Mucosa of stomach (tissue), 1 donor: ENCODE measurements around the gene TMEM260.

ENCODE experiments used
- H3K27me3 ChIP-seq: one replicate; pipeline ENCODE4 v1.7.0; 2013; ENCODE audit warnings: mild to moderate bottlenecking, low read length; ENCODE audit not compliant: control insufficient read depth, insufficient read depth
- H3K36me3 ChIP-seq: one replicate; pipeline ENCODE4 v1.7.0; 2013; ENCODE audit warnings: low read length; ENCODE audit not compliant: control insufficient read depth, insufficient read depth
- H3K4me1 ChIP-seq: one replicate; pipeline ENCODE4 v1.7.0; 2013; ENCODE audit warnings: mild to moderate bottlenecking, low read length; ENCODE audit not compliant: control insufficient read depth, insufficient read depth
- H3K4me3 ChIP-seq: one replicate; pipeline ENCODE4 v1.7.0; 2013; ENCODE audit warnings: low read length
- H3K9ac ChIP-seq: one replicate; pipeline ENCODE4 v1.7.0; 2013; ENCODE audit warnings: mild to moderate bottlenecking, low read length, moderate library complexity
- H3K9me3 ChIP-seq: one replicate; pipeline ENCODE4 v1.7.0; 2013; ENCODE audit warnings: mild to moderate bottlenecking, low read length, moderate library complexity; ENCODE audit not compliant: control insufficient read depth
- donor health status: Pancreatic carcinoma.

TMEM260 gene

GRCh38 chr14:56579345-56580220 lies at the start of gene TMEM260:
Gene TMEM260 (plus strand): TSS chr14:56579798. CDS start chr14:56579915, 117 bp downstream.
- Histone ChIP-seq H3K9ac (peak within 1 kb of the TSS; percentile 97), H3K9me3 (no peaks in the 10 kb centered on the region), H3K36me3 (no peaks in the 10 kb centered on the region), H3K4me1 (peaks cover 13% of the 10 kb centered on the region), H3K27me3 (no peaks in the 10 kb centered on the region), H3K4me3 (peak within 1 kb of the TSS; percentile 47)

- no peaks in the 10 kb centered on the region for H3K4me1 ChIP-seq
Measured at GRCh38 chr14:56532546-56532945, 47.1 kb upstream of the TMEM260 start.

GRCh38 chr14:56534656-56535055 lies 44.9 kb upstream of the TMEM260 start:
- Histone ChIP-seq H3K9ac (no peak overlapping the region), H3K4me1 (no peaks in the 10 kb centered on the region), H3K27me3 (peaks cover 4% of the 10 kb centered on the region), H3K9me3 (no peaks in the 10 kb centered on the region), H3K36me3 (no peaks in the 10 kb centered on the region), H3K4me3 (no peak overlapping the region)

More at GRCh38 chr14:56532546-56532945, 47.1 kb upstream of the TMEM260 start:
- Histone ChIP-seq H3K4me3 (no peak overlapping the region), H3K9me3 (no peaks in the 10 kb centered on the region), H3K9ac (no peak overlapping the region), H3K27me3 (peaks cover 6% of the 10 kb centered on the region), H3K36me3 (no peaks in the 10 kb centered on the region)

DNA sequence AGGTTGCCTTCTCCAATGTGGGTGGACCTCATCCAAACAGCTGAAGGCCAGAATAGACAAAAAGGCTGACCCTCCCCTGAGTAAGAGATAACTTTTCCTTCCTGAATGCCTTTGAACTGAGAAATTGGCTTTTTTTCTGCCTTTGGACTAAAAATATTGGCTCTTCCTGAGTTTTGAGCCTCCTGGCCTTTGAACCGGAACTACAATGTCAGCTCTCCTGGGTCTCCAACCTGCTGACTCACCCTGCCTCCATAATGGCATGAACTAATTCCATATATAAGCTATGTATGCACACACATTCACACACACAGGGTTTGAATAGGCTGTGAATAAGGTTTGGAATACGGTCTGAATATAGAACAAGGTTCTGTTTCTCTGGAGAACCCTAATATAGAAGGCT lies 39.7 kb upstream of the TMEM260 start:
- H3K4me1 ChIP-seq = no peaks in the 10 kb centered on the region
- no peaks in the 10 kb centered on the region for H3K27me3 ChIP-seq
- no peaks in the 10 kb centered on the region for H3K36me3 ChIP-seq
- no peaks in the 10 kb centered on the region for H3K9me3 ChIP-seq
- H3K9ac ChIP-seq = no peak overlapping the region
- H3K4me3 ChIP-seq = no peak overlapping the region

DNA sequence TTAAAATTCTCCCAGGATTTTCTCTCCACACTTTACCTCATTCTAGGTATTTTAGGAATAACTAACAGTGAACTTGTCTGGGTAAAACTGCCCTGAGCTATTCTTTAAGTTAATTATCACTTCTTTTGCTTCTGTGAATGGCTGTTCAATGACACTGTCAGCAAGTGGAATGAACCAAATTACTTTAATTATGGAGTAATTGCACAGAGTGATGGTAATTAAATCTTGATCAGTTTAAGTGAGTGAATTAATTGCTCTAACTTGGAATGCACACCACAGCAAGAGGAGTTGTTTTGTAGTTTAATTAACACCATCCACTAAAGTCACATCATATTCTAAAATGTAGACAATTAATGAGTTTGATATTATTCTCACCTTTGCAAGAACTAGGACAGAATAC lies 36.2 kb upstream of the TMEM260 start:
- Histone ChIP-seq H3K9ac (no peak overlapping the region), H3K27me3 (no peaks in the 10 kb centered on the region), H3K36me3 (no peaks in the 10 kb centered on the region), H3K4me3 (no peak overlapping the region), H3K4me1 (no peaks in the 10 kb centered on the region), H3K9me3 (no peaks in the 10 kb centered on the region)

DNA sequence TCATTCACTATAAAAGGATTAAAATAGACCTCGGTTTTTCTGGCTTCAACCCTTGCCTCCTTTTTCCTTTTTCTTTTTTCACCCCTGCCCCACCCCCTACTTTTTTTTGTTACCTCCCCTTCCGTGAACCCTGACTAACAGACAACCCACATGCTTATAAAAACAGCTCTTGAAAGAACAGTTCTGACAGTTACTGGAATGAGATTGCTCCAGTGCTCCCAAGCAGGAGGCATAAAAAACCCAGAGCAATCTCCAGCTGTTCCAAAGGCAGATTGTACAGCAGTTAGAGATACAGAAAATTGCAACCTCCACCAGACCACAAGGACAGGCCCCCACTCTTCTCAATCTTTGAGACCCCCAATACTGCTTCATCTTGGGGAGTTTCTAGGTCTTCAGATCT lies 29.9 kb upstream of the TMEM260 start:
- Histone ChIP-seq H3K4me3 (no peak overlapping the region), H3K9ac (no peak overlapping the region), H3K27me3 (peaks cover 4% of the 10 kb centered on the region), H3K4me1 (no peaks in the 10 kb centered on the region), H3K9me3 (no peaks in the 10 kb centered on the region), H3K36me3 (no peaks in the 10 kb centered on the region)

GRCh38 chr14:56552615-56553014 lies 27.0 kb upstream of the TMEM260 start:
- no peak overlapping the region for H3K4me3 ChIP-seq
- no peaks in the 10 kb centered on the region for H3K36me3 ChIP-seq
- H3K9me3 ChIP-seq = no peaks in the 10 kb centered on the region
- no peaks in the 10 kb centered on the region for H3K4me1 ChIP-seq
- H3K27me3 ChIP-seq = peaks cover 9% of the 10 kb centered on the region
- H3K9ac ChIP-seq = no peak overlapping the region

DNA sequence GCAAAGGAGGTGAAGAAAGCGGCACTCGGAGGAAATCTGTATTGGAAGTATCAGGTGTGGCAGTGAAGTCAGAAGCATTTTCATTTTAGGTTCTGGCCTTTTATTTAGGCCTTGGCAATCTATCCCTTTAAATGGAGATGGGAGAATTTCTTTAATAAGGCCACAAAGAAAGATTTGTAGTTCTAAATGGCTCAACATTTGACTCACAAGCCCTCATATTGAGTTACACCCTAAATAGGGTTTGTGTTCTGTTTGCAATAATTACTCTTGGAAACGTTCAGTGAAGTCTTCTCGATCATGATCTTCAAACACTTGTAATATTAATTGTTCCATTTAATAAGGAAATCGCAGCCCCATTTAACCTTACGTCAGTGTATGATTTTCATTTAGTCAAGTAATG lies 25.3 kb upstream of the TMEM260 start:
- peaks cover 11% of the 10 kb centered on the region for H3K27me3 ChIP-seq

DNA sequence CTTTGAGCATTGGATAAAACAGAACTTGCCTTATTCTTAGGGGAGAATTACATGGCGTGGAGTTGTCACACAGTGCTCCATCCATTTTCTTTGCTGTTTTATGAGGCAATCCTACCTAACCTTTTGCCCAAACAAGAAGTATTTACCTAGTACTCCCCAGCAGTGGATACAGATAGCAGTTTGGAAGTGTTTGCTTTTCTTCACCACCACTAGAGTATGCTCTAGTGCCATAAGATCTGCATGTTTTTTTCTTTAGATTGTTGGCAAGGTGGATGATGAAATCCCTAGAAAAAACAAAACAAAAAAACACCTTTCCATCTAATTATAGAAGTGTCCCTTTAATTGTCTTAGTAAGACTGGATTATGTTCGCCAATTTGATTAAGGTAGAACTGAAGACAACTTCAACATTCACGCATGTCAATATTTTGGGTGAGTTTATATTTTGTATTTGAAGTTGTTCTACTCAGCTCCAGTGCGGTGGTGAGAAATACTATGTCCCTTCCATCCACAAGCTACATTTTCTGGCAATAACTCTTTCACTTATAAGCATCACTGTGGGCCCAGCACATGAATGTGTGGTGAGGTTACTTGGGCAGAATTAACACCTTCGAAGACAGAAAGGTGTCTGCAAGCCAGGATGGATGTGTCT lies 23.6 kb upstream of the TMEM260 start:
- Histone ChIP-seq H3K36me3 (no peaks in the 10 kb centered on the region), H3K9ac (no peak overlapping the region), H3K27me3 (peaks cover 11% of the 10 kb centered on the region), H3K4me1 (no peaks in the 10 kb centered on the region), H3K4me3 (no peak overlapping the region), H3K9me3 (no peaks in the 10 kb centered on the region)

More for the DNA sequence above, 25.3 kb upstream of the TMEM260 start:
- Histone ChIP-seq H3K9me3 (no peaks in the 10 kb centered on the region), H3K9ac (no peak overlapping the region), H3K4me1 (no peaks in the 10 kb centered on the region), H3K4me3 (no peak overlapping the region), H3K36me3 (no peaks in the 10 kb centered on the region)

- H3K9me3 ChIP-seq = no peaks in the 10 kb centered on the region
- peaks cover 7% of the 10 kb centered on the region for H3K27me3 ChIP-seq
- no peak overlapping the region for H3K4me3 ChIP-seq
- H3K36me3 ChIP-seq = no peaks in the 10 kb centered on the region
- no peak overlapping the region for H3K9ac ChIP-seq
- H3K4me1 ChIP-seq = no peaks in the 10 kb centered on the region
Measured at GRCh38 chr14:56559182-56559581, 20.4 kb upstream of the TMEM260 start.

GRCh38 chr14:56561606-56562005 lies 18.0 kb upstream of the TMEM260 start:
- Histone ChIP-seq H3K4me1 (no peaks in the 10 kb centered on the region), H3K36me3 (no peaks in the 10 kb centered on the region), H3K4me3 (no peak overlapping the region), H3K27me3 (peaks cover 7% of the 10 kb centered on the region), H3K9me3 (no peaks in the 10 kb centered on the region), H3K9ac (no peak overlapping the region)

DNA sequence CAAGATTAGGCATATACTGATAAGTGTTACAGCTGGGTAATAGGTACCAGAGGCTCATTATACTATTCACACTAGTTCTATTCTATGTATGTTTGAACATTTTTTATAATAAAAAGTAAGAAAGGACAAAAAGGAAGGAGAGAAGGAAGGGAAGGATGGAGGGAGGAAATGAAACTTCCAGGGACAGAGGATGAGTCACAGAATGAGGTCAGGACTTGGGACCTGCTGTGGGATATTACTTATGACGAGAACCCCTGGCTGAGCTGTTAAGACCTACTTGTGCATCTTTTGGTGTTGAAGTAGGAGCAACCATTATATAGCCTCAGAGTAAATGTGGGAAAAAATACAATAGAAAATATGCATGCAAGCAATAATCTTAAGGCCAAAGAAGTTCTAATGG lies 16.7 kb upstream of the TMEM260 start:
- no peaks in the 10 kb centered on the region for H3K36me3 ChIP-seq
- H3K9me3 ChIP-seq = no peaks in the 10 kb centered on the region
- no peak overlapping the region for H3K4me3 ChIP-seq
- H3K4me1 ChIP-seq = no peaks in the 10 kb centered on the region
- H3K27me3 ChIP-seq = no peaks in the 10 kb centered on the region
- H3K9ac ChIP-seq = no peak overlapping the region
